Measurements from ENCODE around the gene CUL5. TPM values are rescaled to one million over a fixed set of nuclear protein-coding genes. Genes with fewer than 3 reads are reported as not detected.

The CUL5 gene
- polyA plus RNA-seq, 2 of the 4 experiments (the other 2 are of a cell fraction), result 9.7 to 24.3 TPM

DNA sequence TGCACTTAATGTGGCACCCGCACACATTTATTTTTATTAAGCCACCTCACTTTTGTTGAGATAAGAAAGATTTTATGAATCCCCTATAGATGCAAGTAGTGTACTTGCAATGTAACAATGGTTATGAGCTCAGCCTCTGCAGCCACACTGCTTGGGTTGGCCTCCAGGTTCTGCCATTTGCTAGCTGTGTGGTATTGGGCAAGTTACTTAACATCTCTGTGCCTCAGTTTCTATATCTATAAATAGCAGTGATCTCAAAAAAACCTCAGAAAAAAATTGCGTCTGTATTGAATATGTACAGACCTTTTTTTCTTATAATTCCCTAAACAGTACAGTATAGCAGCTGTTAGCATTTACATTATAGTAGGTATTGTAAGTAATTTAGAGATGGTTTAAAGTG lies 10.0 kb downstream of the CUL5 start:
- 98% methylated on average over 2 of the region's 2 CpGs for WGBS (ENCODE audit: missing lambda C conversion rate)
- no peak for ATAC-seq
- H3K4me2 ChIP-seq, result no peak overlapping the region
- TF ChIP-seq HDAC2 (IDR thresholded peaks at IDR 0.05) (no peak), PHF8 (IDR thresholded peaks at IDR 0.05; ENCODE audit: borderline replicate concordance, low read depth) (no peak), SMC3 (IDR thresholded peaks at IDR 0.05) (no peak), CBX8 (IDR thresholded peaks at IDR 0.05) (no peak), SREBF2 (IDR thresholded peaks at IDR 0.05) (no peak), ESRRA (IDR thresholded peaks at IDR 0.05; ENCODE audit: borderline replicate concordance, low read length) (no peak), GATA3 (IDR thresholded peaks at IDR 0.05; ENCODE audit: borderline replicate concordance) (no peak), RNF2 (IDR thresholded peaks at IDR 0.05; ENCODE audit: borderline replicate concordance, low read depth) (no peak), MAZ (IDR thresholded peaks at IDR 0.05; ENCODE audit: borderline replicate concordance, low read depth, low read length) (no peak), FOSB (CRISPR knock-in tag; IDR thresholded peaks at IDR 0.05) (no peak), USF2 (IDR thresholded peaks at IDR 0.05) (no peak), CBX2 (IDR thresholded peaks at IDR 0.05; ENCODE audit: borderline replicate concordance, low read depth) (no peak), TP53 (CRISPR knock-in tag; IDR thresholded peaks at IDR 0.05) (no peak), ZC3H11A (IDR thresholded peaks at IDR 0.05) (no peak), ZSCAN20 (CRISPR knock-in tag; IDR thresholded peaks at IDR 0.05) (no peak)
- H3K27ac ChIP-seq, result no peak overlapping the region
- no peak overlapping the region for H3K4me3 ChIP-seq
- no peak for DNase-seq (ENCODE audit: low read depth in 1 of 2, low spot score in 1 of 2)
- ChIA-PET CTCF (no interaction called here), POLR2A (no interaction called here)
- H3K4me1 ChIP-seq, result no peaks in the 10 kb centered on the region; the same call in 2 of the 3 replicates
- no peaks in the 10 kb centered on the region for H3K9me3 ChIP-seq
- no peak for FAIRE-seq

GRCh38 chr11:108019870-108020540 lies 11.3 kb downstream of the CUL5 start:
- 68% methylated on average over 4 of the region's 4 CpGs for WGBS (ENCODE audit: missing lambda C conversion rate)
- Histone ChIP-seq H3K4me2 (no peak overlapping the region), H3K4me3 (no peak overlapping the region), H3K9me3 (no peaks in the 10 kb centered on the region), H3K27ac (no peak overlapping the region), H3K4me1 (no peaks in the 10 kb centered on the region; the same call in 2 of the 3 replicates)
- FAIRE-seq (no peak), DNase-seq (ENCODE audit: low read depth in 1 of 2, low spot score in 1 of 2) (no peak), ATAC-seq (no peak)
- POLR2A ChIA-PET, result no interaction called here
- CTCF ChIA-PET, result no interaction called here
- TF ChIP-seq FOXS1 (CRISPR knock-in tag; IDR thresholded peaks at IDR 0.05), result no peak
- no peak for TF ChIP-seq EHMT2 (IDR thresholded peaks at IDR 0.05; ENCODE audit: low read depth)
- no peak for TF ChIP-seq REST (IDR thresholded peaks at IDR 0.05)
- TF ChIP-seq FOSB (CRISPR knock-in tag; IDR thresholded peaks at IDR 0.05), result no peak
- no peak for TF ChIP-seq PHF8 (IDR thresholded peaks at IDR 0.05; ENCODE audit: borderline replicate concordance, low read depth)
- TF ChIP-seq CEBPB (IDR thresholded peaks at IDR 0.05), result no peak
- no peak for TF ChIP-seq MAZ (IDR thresholded peaks at IDR 0.05; ENCODE audit: borderline replicate concordance, low read depth, low read length)
- no peak for TF ChIP-seq HOXB13 (CRISPR knock-in tag; IDR thresholded peaks at IDR 0.05; ENCODE audit: low read depth)
- TF ChIP-seq HOXB5 (CRISPR knock-in tag; IDR thresholded peaks at IDR 0.05), result no peak
- no peak for TF ChIP-seq ATOH8 (CRISPR knock-in tag; IDR thresholded peaks at IDR 0.05; ENCODE audit: low read depth)
- TF ChIP-seq EHF (CRISPR knock-in tag; IDR thresholded peaks at IDR 0.05), result no peak
- no peak for TF ChIP-seq NR3C1 (IDR thresholded peaks at IDR 0.05)
- TF ChIP-seq, protein P1, sequence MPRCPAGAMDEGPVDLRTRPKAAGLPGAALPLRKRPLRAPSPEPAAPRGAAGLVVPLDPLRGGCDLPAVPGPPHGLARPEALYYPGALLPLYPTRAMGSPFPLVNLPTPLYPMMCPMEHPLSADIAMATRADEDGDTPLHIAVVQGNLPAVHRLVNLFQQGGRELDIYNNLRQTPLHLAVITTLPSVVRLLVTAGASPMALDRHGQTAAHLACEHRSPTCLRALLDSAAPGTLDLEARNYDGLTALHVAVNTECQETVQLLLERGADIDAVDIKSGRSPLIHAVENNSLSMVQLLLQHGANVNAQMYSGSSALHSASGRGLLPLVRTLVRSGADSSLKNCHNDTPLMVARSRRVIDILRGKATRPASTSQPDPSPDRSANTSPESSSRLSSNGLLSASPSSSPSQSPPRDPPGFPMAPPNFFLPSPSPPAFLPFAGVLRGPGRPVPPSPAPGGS (IDR thresholded peaks at IDR 0.05), result no peak
- no peak for TF ChIP-seq HEYL (CRISPR knock-in tag; IDR thresholded peaks at IDR 0.05)
- TF ChIP-seq ZNF302 (CRISPR knock-in tag; IDR thresholded peaks at IDR 0.05), result no peak
- no peak for TF ChIP-seq ELK1 (IDR thresholded peaks at IDR 0.05; ENCODE audit: low read depth, low read length)
- no peak for TF ChIP-seq POLR2AphosphoS2 (conservative IDR thresholded peaks at IDR 0.05; ENCODE audit: low read length)

Data from A549 (cell line).